ENCODE measurements around the gene C1QTNF2. TPM values are rescaled to one million over a fixed set of nuclear protein-coding genes. Genes with fewer than 3 reads are reported as not detected.

The C1QTNF2 gene
- total RNA-seq, 1 experiment from 2014 or later, result 0.39 TPM

- H3K27ac ChIP-seq (ENCODE audit: low read depth, low read length, poor library complexity, severe bottlenecking), result no peak overlapping the region
- ChIA-PET POLR2A (ENCODE audit: low non-redundant PET) (no interaction called here), CTCF (no interaction called here)
- TF ChIP-seq EZH2 (IDR thresholded peaks at IDR 0.05; ENCODE audit: borderline replicate concordance, low read depth, low read length, poor library complexity, severe bottlenecking), result no peak
- TF ChIP-seq CTCF (conservative IDR thresholded peaks at IDR 0.05; ENCODE audit: low read depth, low read length), result no peak
- no peak overlapping the region for H3K4me3 ChIP-seq (ENCODE audit: low read depth, low read length, poor library complexity, severe bottlenecking)
- H3K9me3 ChIP-seq (ENCODE audit: low read depth, low read length, poor library complexity, severe bottlenecking), result peaks cover 12% of the 10 kb centered on the region
- intact Hi-C loops (cut with micrococcal nuclease; ENCODE audit: unreplicated experiment), result no loop called here
- no peaks in the 10 kb centered on the region for H3K36me3 ChIP-seq (ENCODE audit: insufficient read depth, low read length, poor library complexity, severe bottlenecking)
- BruUV-seq (replicated peaks), result no TSS peak
- no peaks in the 10 kb centered on the region for H3K27me3 ChIP-seq (replicated peaks; ENCODE audit: insufficient read depth, low read depth, low read length, poor library complexity)
- DNase-seq (ENCODE audit: low spot score), result no peak
- peaks cover 7% of the 10 kb centered on the region for H3K4me1 ChIP-seq (ENCODE audit: insufficient read depth, low read length, poor library complexity, severe bottlenecking)
These were observed 14.3 kb upstream of the C1QTNF2 start for GRCh38 chr5:160384681-160385080.

- ChIA-PET CTCF (no interaction called here), POLR2A (ENCODE audit: low non-redundant PET) (no interaction called here)
- no peaks in the 10 kb centered on the region for H3K27me3 ChIP-seq (replicated peaks; ENCODE audit: insufficient read depth, low read depth, low read length, poor library complexity)
- no peaks in the 10 kb centered on the region for H3K36me3 ChIP-seq (ENCODE audit: insufficient read depth, low read length, poor library complexity, severe bottlenecking)
- peak; percentile 36 for DNase-seq (ENCODE audit: low spot score)
- BruUV-seq (replicated peaks), result no TSS peak
- no peak for TF ChIP-seq CTCF (conservative IDR thresholded peaks at IDR 0.05; ENCODE audit: low read depth, low read length)
- no peak for TF ChIP-seq EZH2 (IDR thresholded peaks at IDR 0.05; ENCODE audit: borderline replicate concordance, low read depth, low read length, poor library complexity, severe bottlenecking)
- H3K27ac ChIP-seq (ENCODE audit: low read depth, low read length, poor library complexity, severe bottlenecking), result no peak overlapping the region
- no peak overlapping the region for H3K4me3 ChIP-seq (ENCODE audit: low read depth, low read length, poor library complexity, severe bottlenecking)
- H3K4me1 ChIP-seq (ENCODE audit: insufficient read depth, low read length, poor library complexity, severe bottlenecking), result peaks cover 7% of the 10 kb centered on the region
- intact Hi-C loops (cut with micrococcal nuclease; ENCODE audit: unreplicated experiment), result no loop called here
- H3K9me3 ChIP-seq (ENCODE audit: low read depth, low read length, poor library complexity, severe bottlenecking), result peaks cover 4% of the 10 kb centered on the region
These were observed 11.9 kb upstream of the C1QTNF2 start for GRCh38 chr5:160382346-160382745.

GRCh38 chr5:160380041-160380440, 9.6 kb upstream of the C1QTNF2 start:
- no TSS peak for BruUV-seq (replicated peaks)
- no peak for DNase-seq (ENCODE audit: low spot score)

More at GRCh38 chr5:160380041-160380440, 9.6 kb upstream of the C1QTNF2 start:
- ChIA-PET POLR2A (ENCODE audit: low non-redundant PET) (no interaction called here), CTCF (interaction anchor here (0.5 kb wide), 1 partner anchor 341 kb away, joined by 5 read pairs; no protein-coding TSS in a partner anchor)
- Histone ChIP-seq H3K36me3 (ENCODE audit: insufficient read depth, low read length, poor library complexity, severe bottlenecking) (no peaks in the 10 kb centered on the region), H3K9me3 (ENCODE audit: low read depth, low read length, poor library complexity, severe bottlenecking) (no peaks in the 10 kb centered on the region), H3K4me3 (ENCODE audit: low read depth, low read length, poor library complexity, severe bottlenecking) (no peak overlapping the region), H3K27ac (ENCODE audit: low read depth, low read length, poor library complexity, severe bottlenecking) (no peak overlapping the region), H3K4me1 (ENCODE audit: insufficient read depth, low read length, poor library complexity, severe bottlenecking) (peaks cover 7% of the 10 kb centered on the region), H3K27me3 (replicated peaks; ENCODE audit: insufficient read depth, low read depth, low read length, poor library complexity) (peaks cover 4% of the 10 kb centered on the region)
- TF ChIP-seq CTCF (conservative IDR thresholded peaks at IDR 0.05; ENCODE audit: low read depth, low read length) (no peak), EZH2 (IDR thresholded peaks at IDR 0.05; ENCODE audit: borderline replicate concordance, low read depth, low read length, poor library complexity, severe bottlenecking) (no peak)
- intact Hi-C loops (cut with micrococcal nuclease; ENCODE audit: unreplicated experiment), result no loop called here

All from A673 (cell line).